ENCODE measurements around the gene MCCD1. TPM values are rescaled to one million over a fixed set of nuclear protein-coding genes. Genes with fewer than 3 reads are reported as not detected.
"Not testable (repeated sequence)": the region's sequence is repeated elsewhere in the genome, so short reads cannot be mapped to it uniquely, and the experiment has no call there.

MCCD1 gene, protein sequence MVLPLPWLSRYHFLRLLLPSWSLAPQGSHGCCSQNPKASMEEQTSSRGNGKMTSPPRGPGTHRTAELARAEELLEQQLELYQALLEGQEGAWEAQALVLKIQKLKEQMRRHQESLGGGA
- total RNA-seq = not detected in 2 replicates

DNA sequence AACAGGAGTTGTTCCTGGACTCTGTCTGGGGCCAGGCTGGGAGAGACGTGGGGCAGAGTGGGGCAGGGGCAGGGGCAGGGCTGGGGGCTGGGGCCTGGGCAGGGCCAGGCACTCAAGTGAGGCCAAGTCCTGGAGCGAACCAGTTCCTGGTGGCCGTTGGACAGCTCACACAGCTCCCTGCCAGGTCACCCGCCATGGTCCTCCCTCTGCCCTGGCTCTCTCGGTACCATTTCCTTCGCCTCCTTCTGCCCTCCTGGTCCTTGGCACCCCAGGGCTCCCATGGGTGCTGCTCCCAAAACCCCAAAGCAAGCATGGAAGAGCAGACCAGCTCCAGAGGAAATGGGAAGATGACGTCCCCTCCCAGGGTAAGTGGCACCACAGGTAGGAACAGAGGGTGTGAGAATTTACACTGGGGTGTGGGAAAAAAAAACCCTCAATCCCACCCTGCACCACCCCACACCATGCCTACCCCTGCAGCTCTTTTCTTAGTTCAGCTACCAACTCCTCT is at the start of gene MCCD1:
TSS of gene MCCD1 (plus strand) at position 142 of the 508 bp plus-strand sequence. CDS start at position 195, 53 bp downstream.
- Mint-ChIP-seq H3K27me3 (no peaks in the 10 kb centered on the region), H3K4me3 (no peak within 1 kb of the TSS), H3K4me1 (peaks cover 6% of the 10 kb centered on the region), H3K9me3 (no peaks in the 10 kb centered on the region), H3K36me3 (ENCODE audit: low read depth) (peaks cover 38% of the 10 kb centered on the region), H3K27ac (no peak within 1 kb of the TSS)
- no peak for DNase-seq
- intact Hi-C loops (cut with micrococcal nuclease) = no loop called here

GRCh38 chr6:31479151-31479932 is 49.4 kb upstream of the MCCD1 start:
- intact Hi-C loops (cut with micrococcal nuclease) = no loop called here
- H3K4me1 Mint-ChIP-seq = peaks cover 5% of the 10 kb centered on the region
- no peak overlapping the region for H3K4me3 Mint-ChIP-seq
- no peaks in the 10 kb centered on the region for H3K27me3 Mint-ChIP-seq
- peaks cover 6% of the 10 kb centered on the region for H3K36me3 Mint-ChIP-seq (ENCODE audit: low read depth)
- no peak for DNase-seq
- H3K27ac Mint-ChIP-seq = no peak overlapping the region
- H3K9me3 Mint-ChIP-seq = no peaks in the 10 kb centered on the region

- intact Hi-C loops (cut with micrococcal nuclease) = no loop called here
- DNase-seq = no peak
Observed at GRCh38 chr6:31479933-31480535, 48.7 kb upstream of the MCCD1 start.

DNA sequence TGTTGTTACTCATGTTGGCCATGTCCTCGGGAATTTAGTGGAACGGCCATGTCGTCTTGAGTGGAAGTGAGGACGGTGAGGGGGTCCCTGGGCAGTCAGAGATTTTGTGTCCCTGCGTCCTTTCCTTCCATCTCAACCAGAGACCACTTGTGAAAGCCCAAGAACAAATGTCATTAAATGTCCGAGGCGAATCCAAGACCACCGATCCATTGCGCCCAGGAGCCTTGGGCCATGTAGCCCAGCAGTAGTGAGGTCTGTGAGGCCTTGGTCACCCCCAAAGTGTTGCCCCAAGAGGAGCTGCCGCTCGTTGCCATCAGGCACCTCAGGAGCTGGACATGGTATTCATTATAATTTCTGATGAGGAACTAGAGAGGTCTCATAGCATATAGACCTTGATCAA is 48.2 kb upstream of the MCCD1 start:
- intact Hi-C loops (cut with micrococcal nuclease) = no loop called here
- H3K27me3 Mint-ChIP-seq = no peaks in the 10 kb centered on the region
- no peaks in the 10 kb centered on the region for H3K9me3 Mint-ChIP-seq
- no peak overlapping the region for H3K4me3 Mint-ChIP-seq
- no peaks in the 10 kb centered on the region for H3K36me3 Mint-ChIP-seq (ENCODE audit: low read depth)
- DNase-seq = no peak
- no peak overlapping the region for H3K27ac Mint-ChIP-seq
- H3K4me1 Mint-ChIP-seq = no peaks in the 10 kb centered on the region

More at GRCh38 chr6:31479933-31480535, 48.7 kb upstream of the MCCD1 start:
- no peak overlapping the region for H3K27ac Mint-ChIP-seq
- no peak overlapping the region for H3K4me3 Mint-ChIP-seq
- H3K9me3 Mint-ChIP-seq = no peaks in the 10 kb centered on the region
- peaks cover 5% of the 10 kb centered on the region for H3K36me3 Mint-ChIP-seq (ENCODE audit: low read depth)
- H3K4me1 Mint-ChIP-seq = peaks cover 4% of the 10 kb centered on the region
- no peaks in the 10 kb centered on the region for H3K27me3 Mint-ChIP-seq

DNA sequence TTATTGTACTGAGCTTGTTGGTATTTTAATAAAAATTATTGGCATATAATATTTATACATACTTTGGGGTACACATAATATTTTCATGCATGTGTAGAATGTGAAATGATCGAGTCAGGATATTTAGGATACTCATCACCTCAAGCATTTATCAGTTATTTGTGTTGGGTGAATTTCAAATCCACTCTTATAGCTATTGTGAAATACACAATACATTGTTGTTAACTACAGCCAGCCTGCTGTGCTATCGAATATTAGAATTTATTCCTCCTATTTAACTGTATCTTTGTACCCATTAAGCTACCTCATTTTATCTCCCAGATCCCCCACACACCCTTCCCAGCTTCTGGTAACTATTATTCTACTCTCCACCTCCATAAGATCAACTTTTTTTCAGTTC is 45.4 kb upstream of the MCCD1 start:
- no peak for DNase-seq
- H3K36me3 Mint-ChIP-seq (ENCODE audit: low read depth) = no peaks in the 10 kb centered on the region
- peaks cover 6% of the 10 kb centered on the region for H3K4me1 Mint-ChIP-seq
- H3K27me3 Mint-ChIP-seq = no peaks in the 10 kb centered on the region
- no peaks in the 10 kb centered on the region for H3K9me3 Mint-ChIP-seq
- no peak overlapping the region for H3K27ac Mint-ChIP-seq
- no peak overlapping the region for H3K4me3 Mint-ChIP-seq
- intact Hi-C loops (cut with micrococcal nuclease) = no loop called here

- Mint-ChIP-seq H3K9me3 (no peaks in the 10 kb centered on the region), H3K27me3 (no peaks in the 10 kb centered on the region), H3K36me3 (ENCODE audit: low read depth) (no peaks in the 10 kb centered on the region), H3K4me1 (peaks cover 6% of the 10 kb centered on the region), H3K4me3 (no peak overlapping the region), H3K27ac (no peak overlapping the region)
- DNase-seq = no peak
- intact Hi-C loops (cut with micrococcal nuclease) = no loop called here
Observed at GRCh38 chr6:31485055-31485454, 43.7 kb upstream of the MCCD1 start.

DNA sequence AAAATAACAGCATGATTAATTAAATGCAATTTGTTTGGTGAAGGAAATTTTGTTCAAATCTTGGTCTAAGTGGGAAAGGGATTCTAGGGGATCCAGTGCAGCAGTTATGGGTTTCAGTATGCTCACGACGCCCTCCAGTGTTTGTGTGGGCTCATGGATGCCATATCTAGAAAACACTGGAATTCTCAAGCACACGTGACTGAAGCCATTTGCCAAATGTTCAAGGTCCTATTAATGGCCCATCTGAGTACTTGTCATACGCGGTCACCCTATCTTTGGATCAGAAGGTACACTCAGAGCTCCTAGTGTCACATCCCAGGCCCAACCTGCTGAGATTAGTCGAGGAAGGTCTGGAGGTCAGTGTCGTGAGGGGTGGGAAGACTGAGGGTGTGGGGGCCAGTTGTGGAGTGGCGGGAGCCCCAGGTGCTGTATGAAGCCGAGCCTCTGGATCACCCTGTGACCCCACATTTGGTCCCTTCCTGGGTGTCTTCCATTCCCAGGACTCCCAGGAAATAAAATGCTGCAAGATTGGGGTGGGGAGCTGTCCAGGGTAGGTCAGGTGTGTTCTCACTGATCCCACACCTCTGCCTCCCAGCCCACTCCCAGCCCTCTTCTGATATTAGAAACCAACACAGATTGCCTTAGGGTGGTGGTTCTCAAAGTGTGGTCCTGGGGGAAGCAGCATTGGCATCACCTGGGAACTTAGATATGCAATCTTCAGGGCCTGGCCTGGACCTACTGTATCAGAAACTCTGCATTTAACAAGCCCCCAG is 42.5 kb upstream of the MCCD1 start:
- H3K9me3 Mint-ChIP-seq; DNase-seq; H3K36me3 Mint-ChIP-seq (ENCODE audit: low read depth); H3K27ac Mint-ChIP-seq; H3K4me3 Mint-ChIP-seq; H3K27me3 Mint-ChIP-seq; intact Hi-C loops (cut with micrococcal nuclease): not testable (repeated sequence)
- H3K4me1 Mint-ChIP-seq = peaks cover 13% of the 10 kb centered on the region

DNA sequence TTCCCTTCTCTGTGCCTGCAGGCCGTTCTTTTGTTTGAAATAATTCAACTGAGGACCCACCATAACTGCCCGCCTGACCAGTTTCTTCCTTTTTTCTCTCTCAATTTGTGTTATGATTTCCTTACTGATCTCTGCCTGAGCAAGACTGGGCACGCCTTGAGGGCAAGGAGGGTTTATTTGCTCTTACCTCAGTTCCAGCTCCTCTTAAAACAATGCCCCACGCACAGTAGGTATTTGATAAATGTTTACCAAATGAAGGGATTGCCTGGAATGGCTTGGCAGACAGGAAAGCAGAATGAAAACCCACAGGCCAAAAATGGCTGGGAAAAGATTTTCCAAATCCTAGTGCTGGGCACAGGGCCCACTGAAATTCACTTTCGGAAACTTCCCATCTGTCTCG is 41.1 kb upstream of the MCCD1 start:
- H3K4me1 Mint-ChIP-seq = peaks cover 19% of the 10 kb centered on the region
- intact Hi-C loops (cut with micrococcal nuclease); H3K4me3 Mint-ChIP-seq; H3K9me3 Mint-ChIP-seq; H3K36me3 Mint-ChIP-seq (ENCODE audit: low read depth); H3K27me3 Mint-ChIP-seq; DNase-seq; H3K27ac Mint-ChIP-seq: not testable (repeated sequence)

DNA sequence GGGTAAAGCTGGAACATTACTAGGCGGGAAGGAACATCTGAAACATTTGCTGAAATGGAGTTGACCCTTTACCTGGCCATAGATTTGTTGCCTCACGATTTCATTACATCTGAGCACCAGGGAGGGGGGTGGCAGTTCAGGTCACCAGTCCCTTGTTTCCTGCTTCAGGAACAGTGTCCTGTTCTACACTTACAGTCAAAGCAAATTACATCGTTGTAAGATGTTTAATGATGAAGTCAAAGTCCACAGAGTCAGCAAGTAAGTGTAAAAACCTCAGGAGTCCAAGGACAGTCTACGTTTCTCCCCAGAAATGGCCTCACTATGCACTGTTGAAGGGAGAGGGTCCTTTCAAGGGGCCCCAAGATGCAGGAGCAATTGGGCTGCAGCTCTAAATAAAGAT is 39.7 kb upstream of the MCCD1 start:
- intact Hi-C loops (cut with micrococcal nuclease) = no loop called here
- Mint-ChIP-seq H3K4me1 (peaks cover 21% of the 10 kb centered on the region), H3K27me3 (no peaks in the 10 kb centered on the region), H3K9me3 (no peaks in the 10 kb centered on the region), H3K4me3 (no peak overlapping the region), H3K36me3 (ENCODE audit: low read depth) (peaks cover 3% of the 10 kb centered on the region), H3K27ac (no peak overlapping the region)
- no peak for DNase-seq

GRCh38 chr6:31490115-31490873 is 38.5 kb upstream of the MCCD1 start:
- Mint-ChIP-seq H3K4me3 (no peak overlapping the region), H3K27me3 (no peaks in the 10 kb centered on the region), H3K9me3 (no peaks in the 10 kb centered on the region), H3K36me3 (ENCODE audit: low read depth) (peaks cover 6% of the 10 kb centered on the region), H3K4me1 (peaks cover 25% of the 10 kb centered on the region), H3K27ac (no peak overlapping the region)
- intact Hi-C loops (cut with micrococcal nuclease) = loop anchor here (5.0 to 10.0 kb wide), 3 partner anchors 92 to 805 kb away; partner anchors contain the start of genes HSPA1B, LTB and PPP1R18
- no peak for DNase-seq

DNA sequence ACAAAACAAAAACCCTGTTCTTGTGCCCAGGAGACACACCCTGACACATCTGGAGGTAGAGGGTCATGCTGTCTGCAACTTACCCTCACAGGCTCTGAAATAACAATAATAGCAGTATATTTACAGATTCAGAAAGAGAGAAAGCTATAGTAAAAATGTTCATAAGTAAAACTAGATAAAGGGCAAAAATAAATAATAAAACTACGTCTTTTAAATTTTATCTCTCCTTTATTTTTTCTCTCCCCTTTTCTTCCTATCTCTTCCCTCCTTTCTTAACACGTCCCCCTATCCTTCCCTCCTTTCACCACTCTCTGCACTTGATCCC is 35.2 kb upstream of the MCCD1 start:
- not testable (repeated sequence) for H3K9me3 Mint-ChIP-seq; H3K36me3 Mint-ChIP-seq (ENCODE audit: low read depth); H3K27me3 Mint-ChIP-seq; DNase-seq
- intact Hi-C loops (cut with micrococcal nuclease) = loop anchor here (5.0 to 10.0 kb wide), 3 partner anchors 89 to 809 kb away; partner anchors contain the start of genes HSPA1B, LTB and PPP1R18
- Mint-ChIP-seq H3K4me1 (peaks cover 34% of the 10 kb centered on the region), H3K27ac (peak overlapping the region; percentile 97), H3K4me3 (peak overlapping the region; percentile 93)

DNA sequence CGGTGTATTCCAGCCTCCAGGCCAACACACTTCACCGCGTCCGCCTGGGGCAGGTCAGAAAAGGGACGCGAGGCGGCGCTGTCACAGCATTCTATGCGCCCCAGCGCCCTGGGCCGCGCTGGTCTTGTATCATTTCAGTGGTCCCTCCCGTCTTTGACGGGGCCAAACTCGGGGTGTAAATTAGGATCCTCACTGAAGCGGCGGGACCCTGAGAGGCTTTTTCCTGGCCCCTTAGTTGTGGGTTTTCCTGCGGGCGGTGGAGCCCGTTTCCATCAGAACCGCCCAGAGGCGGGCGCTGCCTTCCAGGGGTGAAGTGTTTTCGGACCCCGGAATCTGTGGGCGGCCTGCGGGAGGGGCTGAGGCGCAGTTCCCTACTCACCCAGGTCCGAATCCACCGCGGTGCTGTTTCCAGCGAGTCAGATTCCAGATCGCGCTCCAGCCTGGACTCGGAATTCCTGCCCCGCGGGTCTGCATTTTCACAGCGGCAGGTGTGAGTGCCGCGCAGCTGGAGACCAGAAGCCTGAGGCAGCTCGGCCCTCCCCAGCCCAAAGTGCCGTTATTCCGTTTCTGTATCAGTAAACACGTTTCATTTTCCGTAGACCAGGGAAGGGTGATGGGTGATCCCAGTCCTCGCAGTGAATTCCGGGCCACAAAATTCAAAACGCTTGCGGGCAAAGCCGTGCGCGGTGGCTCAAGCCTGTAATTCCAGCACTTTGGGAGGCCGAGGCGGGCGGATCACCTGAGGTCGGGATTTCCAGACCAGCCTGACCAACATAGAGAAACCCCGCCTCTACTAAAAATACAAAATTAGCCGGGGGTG is 34.7 kb upstream of the MCCD1 start:
- Mint-ChIP-seq H3K4me3 (peak overlapping the region; percentile 93), H3K4me1 (peaks cover 39% of the 10 kb centered on the region), H3K27ac (peak overlapping the region; percentile 97)

More for the DNA sequence above, 34.7 kb upstream of the MCCD1 start:
- H3K27me3 Mint-ChIP-seq = no peaks in the 10 kb centered on the region
- peaks cover 11% of the 10 kb centered on the region for H3K36me3 Mint-ChIP-seq (ENCODE audit: low read depth)
- H3K9me3 Mint-ChIP-seq = no peaks in the 10 kb centered on the region
- intact Hi-C loops (cut with micrococcal nuclease) = loop anchor here (1.0 to 10.0 kb wide), 4 partner anchors 47 to 809 kb away; partner anchors contain the start of genes HSPA1B, LTB and PPP1R18
- DNase-seq = peak; percentile 93
